ENCODE data around the gene KANK4. TPM values are rescaled to one million over a fixed set of nuclear protein-coding genes. Genes with fewer than 3 reads are reported as not detected.

The KANK4 gene
- polyA plus RNA-seq, 1 experiment, result not detected

DNA sequence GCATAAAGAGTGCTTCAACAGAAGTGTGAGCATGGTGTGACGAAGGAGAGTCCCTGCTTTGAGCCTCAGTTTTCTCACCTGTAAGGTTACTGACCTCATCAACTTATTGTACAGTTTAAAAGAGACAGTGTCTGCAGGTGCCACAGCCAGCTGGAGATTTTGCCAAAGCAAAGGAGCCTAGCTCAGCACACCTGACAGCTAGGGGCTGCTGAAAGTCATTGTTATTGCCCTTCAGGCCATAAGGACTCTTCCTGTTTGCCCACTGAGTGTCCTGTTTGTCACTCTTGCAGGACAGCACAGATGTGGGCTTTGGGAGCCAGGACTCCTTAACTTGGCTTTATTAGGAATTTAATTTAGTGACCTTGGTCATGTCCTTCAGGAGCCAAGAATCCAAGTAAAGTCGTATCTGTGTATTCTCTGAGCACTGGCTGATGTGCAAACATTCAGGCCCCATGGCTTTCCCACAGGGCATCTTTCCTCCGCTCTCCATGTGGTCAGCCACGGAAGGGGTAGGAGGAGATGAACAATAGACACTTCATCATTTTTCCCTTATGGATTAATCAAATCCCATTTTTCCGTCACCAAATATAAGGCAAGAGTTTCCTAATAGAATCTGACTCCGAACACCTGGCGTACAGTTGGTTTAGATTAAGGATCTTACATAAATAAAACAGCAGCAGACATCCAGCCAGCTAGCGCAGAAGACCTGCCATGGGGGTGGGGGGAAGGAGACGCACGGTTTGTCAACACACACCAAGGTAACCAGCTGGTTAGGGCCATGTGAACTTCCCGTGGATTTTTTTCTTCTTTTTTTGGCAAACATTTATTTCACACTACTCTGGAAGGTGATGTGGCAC is 43.1 kb upstream of the KANK4 start:
- no peak overlapping the region for H3K27ac ChIP-seq (ENCODE audit: low read depth, low read length)
- POLR2A ChIA-PET, result no interaction called here
- no peaks in the 10 kb centered on the region for H3K27me3 ChIP-seq (ENCODE audit: control insufficient read depth, insufficient read depth, low read length)
- no peak for DNase-seq (ENCODE audit: low read depth, low spot score)
- H3K4me3 ChIP-seq (ENCODE audit: low read depth, low read length), result no peak overlapping the region
- TF ChIP-seq, protein P1, sequence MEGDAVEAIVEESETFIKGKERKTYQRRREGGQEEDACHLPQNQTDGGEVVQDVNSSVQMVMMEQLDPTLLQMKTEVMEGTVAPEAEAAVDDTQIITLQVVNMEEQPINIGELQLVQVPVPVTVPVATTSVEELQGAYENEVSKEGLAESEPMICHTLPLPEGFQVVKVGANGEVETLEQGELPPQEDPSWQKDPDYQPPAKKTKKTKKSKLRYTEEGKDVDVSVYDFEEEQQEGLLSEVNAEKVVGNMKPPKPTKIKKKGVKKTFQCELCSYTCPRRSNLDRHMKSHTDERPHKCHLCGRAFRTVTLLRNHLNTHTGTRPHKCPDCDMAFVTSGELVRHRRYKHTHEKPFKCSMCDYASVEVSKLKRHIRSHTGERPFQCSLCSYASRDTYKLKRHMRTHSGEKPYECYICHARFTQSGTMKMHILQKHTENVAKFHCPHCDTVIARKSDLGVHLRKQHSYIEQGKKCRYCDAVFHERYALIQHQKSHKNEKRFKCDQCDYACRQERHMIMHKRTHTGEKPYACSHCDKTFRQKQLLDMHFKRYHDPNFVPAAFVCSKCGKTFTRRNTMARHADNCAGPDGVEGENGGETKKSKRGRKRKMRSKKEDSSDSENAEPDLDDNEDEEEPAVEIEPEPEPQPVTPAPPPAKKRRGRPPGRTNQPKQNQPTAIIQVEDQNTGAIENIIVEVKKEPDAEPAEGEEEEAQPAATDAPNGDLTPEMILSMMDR (IDR thresholded peaks at IDR 0.05; ENCODE audit: low read depth, low read length), result no peak
- CTCF ChIA-PET, result no interaction called here
- peaks cover 4% of the 10 kb centered on the region for H3K9me3 ChIP-seq (ENCODE audit: control insufficient read depth, insufficient read depth, low read length)

DNA sequence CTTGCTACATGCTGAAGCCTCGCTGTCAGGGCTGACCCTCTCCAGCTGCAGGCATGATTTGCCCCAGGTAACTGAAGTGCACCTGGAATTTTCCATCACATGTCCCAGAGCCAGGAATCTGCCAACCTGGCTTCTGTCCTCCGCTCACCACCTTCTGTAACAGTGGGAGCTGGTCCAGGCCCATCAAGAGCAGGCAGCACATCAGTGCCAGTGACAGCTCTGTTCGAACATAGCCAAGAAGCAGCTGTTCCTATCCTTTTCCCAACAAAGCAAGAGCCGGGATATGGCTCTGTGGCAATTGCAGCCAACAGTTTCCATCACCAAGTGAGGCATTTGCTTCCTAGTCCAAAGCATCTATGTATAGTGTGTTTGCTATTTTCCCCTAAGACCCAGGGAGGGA is 42.2 kb upstream of the KANK4 start:
- POLR2A ChIA-PET, result no interaction called here
- Histone ChIP-seq H3K4me3 (ENCODE audit: low read depth, low read length) (no peak overlapping the region), H3K9me3 (ENCODE audit: control insufficient read depth, insufficient read depth, low read length) (no peaks in the 10 kb centered on the region; the same call in 1 of the 2 replicates), H3K27ac (ENCODE audit: low read depth, low read length) (no peak overlapping the region), H3K27me3 (ENCODE audit: control insufficient read depth, insufficient read depth, low read length) (no peaks in the 10 kb centered on the region)
- CTCF ChIA-PET, result interaction anchor here (0.7 kb wide), 1 partner anchor 46 kb away, joined by 4 read pairs; no protein-coding TSS in a partner anchor
- TF ChIP-seq, protein P1 (IDR thresholded peaks at IDR 0.05; ENCODE audit: low read depth, low read length), result no peak
- no peak for DNase-seq (ENCODE audit: low read depth, low spot score)

DNA sequence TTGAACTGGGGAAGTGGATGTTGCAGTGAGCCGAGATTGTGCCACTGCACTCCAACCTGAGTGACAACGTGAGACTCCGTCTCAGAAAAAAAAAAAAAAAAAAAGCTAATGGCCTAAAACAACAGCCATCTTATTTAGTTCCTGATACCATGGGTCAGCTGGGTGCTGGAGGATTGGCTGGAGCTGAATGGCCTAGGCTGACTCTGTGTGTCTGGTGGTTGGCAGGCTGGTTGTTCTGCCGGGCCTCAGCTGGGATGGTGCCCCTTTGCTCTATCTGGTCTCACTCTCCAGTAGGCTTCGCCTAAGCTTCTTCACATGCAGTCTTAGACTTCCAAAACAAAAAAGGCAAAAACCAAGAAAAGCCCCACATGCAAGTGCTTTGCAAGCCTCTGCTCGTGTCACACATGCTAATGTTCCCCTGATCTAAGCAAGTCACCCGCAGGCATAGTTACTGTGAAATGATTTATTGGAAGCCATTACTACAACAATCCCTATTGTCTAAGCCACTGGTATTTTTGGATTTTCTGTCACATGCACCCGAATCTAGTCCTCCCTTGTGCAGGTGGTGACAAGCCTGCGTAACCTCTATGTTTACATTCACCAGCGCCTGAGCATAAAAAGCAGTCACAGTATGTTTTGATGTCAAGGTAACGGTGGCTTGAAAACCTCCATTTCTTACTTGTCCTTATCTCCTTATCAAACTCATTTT is 39.6 kb upstream of the KANK4 start:
- ChIA-PET CTCF (interaction anchor here (0.6 kb wide), 1 partner anchor 13 kb away, joined by 4 read pairs; no protein-coding TSS in a partner anchor), POLR2A (no interaction called here)
- H3K9me3 ChIP-seq (ENCODE audit: control insufficient read depth, insufficient read depth, low read length), result no peaks in the 10 kb centered on the region; the same call in 1 of the 2 replicates
- H3K27me3 ChIP-seq (ENCODE audit: control insufficient read depth, insufficient read depth, low read length), result no peaks in the 10 kb centered on the region
- DNase-seq (ENCODE audit: low read depth, low spot score), result no peak
- H3K27ac ChIP-seq (ENCODE audit: low read depth, low read length), result no peak overlapping the region
- H3K4me3 ChIP-seq (ENCODE audit: low read depth, low read length), result no peak overlapping the region
- TF ChIP-seq, protein P1 (IDR thresholded peaks at IDR 0.05; ENCODE audit: low read depth, low read length), result no peak

DNA sequence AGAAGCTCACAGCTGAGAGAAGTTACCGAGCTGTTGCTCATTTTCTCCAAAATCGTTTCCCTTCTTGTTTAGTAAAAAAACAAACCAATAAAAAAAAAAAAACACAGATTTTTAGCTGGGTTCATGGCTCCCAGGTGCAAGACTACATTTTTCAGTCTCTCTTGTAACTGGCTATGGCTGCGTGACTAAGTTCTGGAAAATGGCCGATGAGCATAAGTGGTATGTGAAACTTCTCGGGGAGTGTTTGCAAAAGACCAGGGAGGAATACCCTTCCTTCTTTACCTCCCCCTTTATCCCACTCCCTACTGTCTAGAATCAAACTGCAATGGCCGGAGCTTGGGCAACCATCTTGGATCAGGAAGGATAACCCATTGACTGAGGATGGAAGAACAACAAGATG is 38.7 kb upstream of the KANK4 start:
- POLR2A ChIA-PET, result no interaction called here
- TF ChIP-seq, protein P1 (IDR thresholded peaks at IDR 0.05; ENCODE audit: low read depth, low read length), result no peak
- Histone ChIP-seq H3K27ac (ENCODE audit: low read depth, low read length) (no peak overlapping the region), H3K4me3 (ENCODE audit: low read depth, low read length) (no peak overlapping the region), H3K9me3 (ENCODE audit: control insufficient read depth, insufficient read depth, low read length) (no peaks in the 10 kb centered on the region; the same call in 1 of the 2 replicates), H3K27me3 (ENCODE audit: control insufficient read depth, insufficient read depth, low read length) (no peaks in the 10 kb centered on the region)
- CTCF ChIA-PET, result no interaction called here
- no peak for DNase-seq (ENCODE audit: low read depth, low spot score)
